Measurements from ENCODE around the gene ZNF385D. TPM values are rescaled to one million over a fixed set of nuclear protein-coding genes. Genes with fewer than 3 reads are reported as not detected.

The ZNF385D gene
- total and polyA plus RNA-seq, 2 of the 13 experiments (the other 11 are each of a cell fraction or from before 2014, with no cell fraction given), result not detected

- ChIA-PET POLR2A (no interaction called here), CTCF (ENCODE audit: low intra/inter-chr PET ratio, low total read pairs) (no interaction called here)
- peaks cover 66% of the 10 kb centered on the region for H3K9me3 ChIP-seq (ENCODE audit: low read length)
- 35% methylated on average over 4 of the region's 4 CpGs for WGBS (ENCODE audit: low lambda C conversion rate)
- BruUV-seq (replicated peaks), result no TSS peak
- H3K27me3 ChIP-seq (ENCODE audit: control insufficient read depth in 1 of 2, insufficient read depth in 2 of 2, low read length in 2 of 2), result no peaks in the 10 kb centered on the region
- no peak for DNase-seq (ENCODE audit: low spot score)
- H3K79me2 ChIP-seq (ENCODE audit: insufficient read depth, low read length), result no peaks in the 10 kb centered on the region
- no peak overlapping the region for H3K27ac ChIP-seq (ENCODE audit: extremely low read length, insufficient read depth, low read length)
- in situ Hi-C loops (cut with HindIII; ENCODE audit: extremely low pct_ligation_motif_present, low pct_unique_long_range_greater_than_20kb), result no loop called here
- no peak overlapping the region for H3K9ac ChIP-seq (ENCODE audit: insufficient read depth, low read depth, low read length)
- no peak for ATAC-seq
- intact Hi-C loops (cut with micrococcal nuclease; ENCODE audit: unreplicated experiment), result no loop called here
- TF ChIP-seq, protein P1, sequence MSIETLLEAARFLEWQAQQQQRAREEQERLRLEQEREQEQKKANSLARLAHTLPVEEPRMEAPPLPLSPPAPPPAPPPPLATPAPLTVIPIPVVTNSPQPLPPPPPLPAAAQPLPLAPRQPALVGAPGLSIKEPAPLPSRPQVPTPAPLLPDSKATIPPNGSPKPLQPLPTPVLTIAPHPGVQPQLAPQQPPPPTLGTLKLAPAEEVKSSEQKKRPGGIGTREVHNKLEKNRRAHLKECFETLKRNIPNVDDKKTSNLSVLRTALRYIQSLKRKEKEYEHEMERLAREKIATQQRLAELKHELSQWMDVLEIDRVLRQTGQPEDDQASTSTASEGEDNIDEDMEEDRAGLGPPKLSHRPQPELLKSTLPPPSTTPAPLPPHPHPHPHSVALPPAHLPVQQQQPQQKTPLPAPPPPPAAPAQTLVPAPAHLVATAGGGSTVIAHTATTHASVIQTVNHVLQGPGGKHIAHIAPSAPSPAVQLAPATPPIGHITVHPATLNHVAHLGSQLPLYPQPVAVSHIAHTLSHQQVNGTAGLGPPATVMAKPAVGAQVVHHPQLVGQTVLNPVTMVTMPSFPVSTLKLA (IDR thresholded peaks at IDR 0.05), result peak; percentile 85
- no peak for TF ChIP-seq SIN3A (IDR thresholded peaks at IDR 0.05; ENCODE audit: borderline replicate concordance, low read depth, low read length)
- H3K36me3 ChIP-seq (replicated peaks in 1 of 2; ENCODE audit: control insufficient read depth in 1 of 2, insufficient read depth in 2 of 2, low read length in 2 of 2), result no peaks in the 10 kb centered on the region
- no peak overlapping the region for H2AFZ ChIP-seq (ENCODE audit: low read length)
- H3K4me1 ChIP-seq (ENCODE audit: insufficient read depth, low read length), result no peaks in the 10 kb centered on the region
- no peak for FAIRE-seq
- no peaks in the 10 kb centered on the region for H4K20me1 ChIP-seq (ENCODE audit: insufficient read depth, low read length)
- no peak overlapping the region for H3K4me2 ChIP-seq (ENCODE audit: low read depth, low read length)
- H3K4me3 ChIP-seq (replicated peaks in 1 of 3; ENCODE audit: insufficient read depth in 1 of 3, low read depth in 2 of 3, low read length in 3 of 3), result no peak overlapping the region
These were observed 303.4 kb downstream of the ZNF385D start for GRCh38 chr3:21447476-21448151.

- Histone ChIP-seq H3K79me2 (ENCODE audit: insufficient read depth, low read length) (no peaks in the 10 kb centered on the region), H3K9ac (ENCODE audit: insufficient read depth, low read depth, low read length) (no peak overlapping the region), H3K9me3 (ENCODE audit: low read length) (peaks cover 65% of the 10 kb centered on the region), H3K4me2 (ENCODE audit: low read depth, low read length) (no peak overlapping the region), H2AFZ (ENCODE audit: low read length) (no peak overlapping the region), H3K4me3 (replicated peaks in 1 of 3; ENCODE audit: insufficient read depth in 1 of 3, low read depth in 2 of 3, low read length in 3 of 3) (no peak overlapping the region), H3K27me3 (ENCODE audit: control insufficient read depth in 1 of 2, insufficient read depth in 2 of 2, low read length in 2 of 2) (no peaks in the 10 kb centered on the region), H3K4me1 (ENCODE audit: insufficient read depth, low read length) (no peaks in the 10 kb centered on the region), H4K20me1 (ENCODE audit: insufficient read depth, low read length) (no peaks in the 10 kb centered on the region), H3K36me3 (replicated peaks in 1 of 2; ENCODE audit: control insufficient read depth in 1 of 2, insufficient read depth in 2 of 2, low read length in 2 of 2) (no peaks in the 10 kb centered on the region), H3K27ac (ENCODE audit: extremely low read length, insufficient read depth, low read length) (no peak overlapping the region)
- in situ Hi-C loops (cut with HindIII; ENCODE audit: extremely low pct_ligation_motif_present, low pct_unique_long_range_greater_than_20kb) (no loop called here), intact Hi-C loops (cut with micrococcal nuclease; ENCODE audit: unreplicated experiment) (no loop called here)
- no peak for ATAC-seq
- TF ChIP-seq ZBTB42 (CRISPR knock-in tag; IDR thresholded peaks at IDR 0.05), result no peak
- TF ChIP-seq, protein P2, sequence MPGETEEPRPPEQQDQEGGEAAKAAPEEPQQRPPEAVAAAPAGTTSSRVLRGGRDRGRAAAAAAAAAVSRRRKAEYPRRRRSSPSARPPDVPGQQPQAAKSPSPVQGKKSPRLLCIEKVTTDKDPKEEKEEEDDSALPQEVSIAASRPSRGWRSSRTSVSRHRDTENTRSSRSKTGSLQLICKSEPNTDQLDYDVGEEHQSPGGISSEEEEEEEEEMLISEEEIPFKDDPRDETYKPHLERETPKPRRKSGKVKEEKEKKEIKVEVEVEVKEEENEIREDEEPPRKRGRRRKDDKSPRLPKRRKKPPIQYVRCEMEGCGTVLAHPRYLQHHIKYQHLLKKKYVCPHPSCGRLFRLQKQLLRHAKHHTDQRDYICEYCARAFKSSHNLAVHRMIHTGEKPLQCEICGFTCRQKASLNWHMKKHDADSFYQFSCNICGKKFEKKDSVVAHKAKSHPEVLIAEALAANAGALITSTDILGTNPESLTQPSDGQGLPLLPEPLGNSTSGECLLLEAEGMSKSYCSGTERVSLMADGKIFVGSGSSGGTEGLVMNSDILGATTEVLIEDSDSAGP (CRISPR knock-in tag; IDR thresholded peaks at IDR 0.05; ENCODE audit: borderline replicate concordance), result no peak
- no peak for TF ChIP-seq ZNF326 (CRISPR knock-in tag; IDR thresholded peaks at IDR 0.05; ENCODE audit: borderline replicate concordance)
- TF ChIP-seq ZNF713 (CRISPR knock-in tag; IDR thresholded peaks at IDR 0.05), result no peak
- TF ChIP-seq STAT5B (CRISPR knock-in tag; IDR thresholded peaks at IDR 0.05), result no peak
- TF ChIP-seq, protein P3, sequence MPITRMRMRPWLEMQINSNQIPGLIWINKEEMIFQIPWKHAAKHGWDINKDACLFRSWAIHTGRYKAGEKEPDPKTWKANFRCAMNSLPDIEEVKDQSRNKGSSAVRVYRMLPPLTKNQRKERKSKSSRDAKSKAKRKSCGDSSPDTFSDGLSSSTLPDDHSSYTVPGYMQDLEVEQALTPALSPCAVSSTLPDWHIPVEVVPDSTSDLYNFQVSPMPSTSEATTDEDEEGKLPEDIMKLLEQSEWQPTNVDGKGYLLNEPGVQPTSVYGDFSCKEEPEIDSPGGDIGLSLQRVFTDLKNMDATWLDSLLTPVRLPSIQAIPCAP (CRISPR knock-in tag; IDR thresholded peaks at IDR 0.05; ENCODE audit: low read depth), result no peak
- TF ChIP-seq, protein P4, sequence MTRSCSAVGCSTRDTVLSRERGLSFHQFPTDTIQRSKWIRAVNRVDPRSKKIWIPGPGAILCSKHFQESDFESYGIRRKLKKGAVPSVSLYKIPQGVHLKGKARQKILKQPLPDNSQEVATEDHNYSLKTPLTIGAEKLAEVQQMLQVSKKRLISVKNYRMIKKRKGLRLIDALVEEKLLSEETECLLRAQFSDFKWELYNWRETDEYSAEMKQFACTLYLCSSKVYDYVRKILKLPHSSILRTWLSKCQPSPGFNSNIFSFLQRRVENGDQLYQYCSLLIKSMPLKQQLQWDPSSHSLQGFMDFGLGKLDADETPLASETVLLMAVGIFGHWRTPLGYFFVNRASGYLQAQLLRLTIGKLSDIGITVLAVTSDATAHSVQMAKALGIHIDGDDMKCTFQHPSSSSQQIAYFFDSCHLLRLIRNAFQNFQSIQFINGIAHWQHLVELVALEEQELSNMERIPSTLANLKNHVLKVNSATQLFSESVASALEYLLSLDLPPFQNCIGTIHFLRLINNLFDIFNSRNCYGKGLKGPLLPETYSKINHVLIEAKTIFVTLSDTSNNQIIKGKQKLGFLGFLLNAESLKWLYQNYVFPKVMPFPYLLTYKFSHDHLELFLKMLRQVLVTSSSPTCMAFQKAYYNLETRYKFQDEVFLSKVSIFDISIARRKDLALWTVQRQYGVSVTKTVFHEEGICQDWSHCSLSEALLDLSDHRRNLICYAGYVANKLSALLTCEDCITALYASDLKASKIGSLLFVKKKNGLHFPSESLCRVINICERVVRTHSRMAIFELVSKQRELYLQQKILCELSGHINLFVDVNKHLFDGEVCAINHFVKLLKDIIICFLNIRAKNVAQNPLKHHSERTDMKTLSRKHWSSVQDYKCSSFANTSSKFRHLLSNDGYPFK (CRISPR knock-in tag; IDR thresholded peaks at IDR 0.05; ENCODE audit: borderline replicate concordance), result no peak
- BruUV-seq (replicated peaks), result no TSS peak
- ChIA-PET CTCF (ENCODE audit: low intra/inter-chr PET ratio, low total read pairs) (no interaction called here), POLR2A (no interaction called here)
- DNase-seq (ENCODE audit: low spot score), result no peak
- no peak for FAIRE-seq
- 23% methylated on average over 2 of the region's 2 CpGs for WGBS (ENCODE audit: low lambda C conversion rate)
These were observed 304.0 kb downstream of the ZNF385D start for GRCh38 chr3:21446945-21447475.

All from HepG2 (cell line).